GM21737 (cell line): ENCODE results near the gene NDUFAF7.
"Not testable (repeated sequence)": the region's sequence is repeated elsewhere in the genome, so short reads cannot be mapped to it uniquely, and the experiment has no call there.

Source experiments
- ATAC-seq: cut with Tn5 transposase; IDR thresholded peaks from one replicate; pipeline ENCODE4 v1.9.1; 2021; ENCODE audit warnings: mild to moderate bottlenecking, moderate library complexity; ENCODE audit not compliant: unreplicated experiment

NDUFAF7 gene

DNA sequence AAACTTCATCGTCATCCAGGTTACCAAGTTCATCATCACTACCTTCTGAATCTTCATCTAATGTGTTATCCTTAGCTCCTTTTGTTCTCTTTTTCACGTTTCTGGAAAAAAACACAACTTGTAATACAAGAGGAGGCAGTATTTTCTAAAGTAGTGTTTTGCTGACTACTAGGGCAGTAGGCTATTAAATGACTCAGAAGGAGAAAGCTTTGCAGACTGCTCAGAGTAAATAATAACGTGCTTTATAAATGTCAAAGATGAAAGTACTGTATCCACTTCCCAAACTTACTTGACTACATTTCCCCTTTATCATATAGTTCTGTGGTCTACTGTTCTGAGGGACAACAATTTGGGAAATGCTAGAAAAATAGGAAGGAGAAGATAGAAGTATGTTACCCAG is 19.5 kb upstream of the NDUFAF7 start:
- ATAC-seq = no peak

DNA sequence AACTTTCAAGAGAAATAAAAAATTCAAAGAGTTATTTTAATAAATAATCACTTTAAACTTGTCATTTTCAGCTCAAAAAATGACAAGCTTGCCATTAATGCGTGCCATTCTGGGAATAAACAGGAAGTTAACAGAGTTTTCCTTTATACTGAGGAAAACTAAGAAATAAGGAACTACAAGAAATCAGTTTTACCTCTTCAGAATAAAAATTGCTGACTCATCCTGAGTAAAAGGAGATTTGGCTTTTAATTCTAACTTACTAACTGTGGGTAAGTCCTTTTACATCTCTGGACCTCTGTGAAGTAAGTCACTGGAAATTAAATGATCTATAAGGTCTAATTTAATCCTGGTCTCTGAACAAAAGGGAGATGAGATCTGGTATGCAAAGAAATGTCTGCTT is 16.2 kb upstream of the NDUFAF7 start:
- no peak for ATAC-seq

DNA sequence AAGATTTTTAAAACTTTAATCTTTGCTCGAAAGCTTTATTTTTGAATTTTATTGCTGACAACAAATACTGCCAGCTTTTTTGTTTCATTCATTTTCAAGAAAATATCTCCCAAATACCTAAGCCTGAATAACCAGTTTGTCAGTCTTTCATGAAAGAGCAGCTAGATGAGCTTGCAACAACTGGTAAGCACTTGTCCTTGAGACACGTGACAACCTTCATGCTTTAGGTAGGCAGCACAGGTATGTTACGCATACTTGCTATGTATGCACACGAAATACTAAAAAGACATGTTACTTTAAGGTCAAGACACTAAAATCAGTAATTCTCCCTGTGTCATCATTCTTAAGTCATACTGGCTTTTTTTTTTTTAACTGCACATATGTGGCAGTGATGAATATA is 12.4 kb upstream of the NDUFAF7 start:
- no peak for ATAC-seq

DNA sequence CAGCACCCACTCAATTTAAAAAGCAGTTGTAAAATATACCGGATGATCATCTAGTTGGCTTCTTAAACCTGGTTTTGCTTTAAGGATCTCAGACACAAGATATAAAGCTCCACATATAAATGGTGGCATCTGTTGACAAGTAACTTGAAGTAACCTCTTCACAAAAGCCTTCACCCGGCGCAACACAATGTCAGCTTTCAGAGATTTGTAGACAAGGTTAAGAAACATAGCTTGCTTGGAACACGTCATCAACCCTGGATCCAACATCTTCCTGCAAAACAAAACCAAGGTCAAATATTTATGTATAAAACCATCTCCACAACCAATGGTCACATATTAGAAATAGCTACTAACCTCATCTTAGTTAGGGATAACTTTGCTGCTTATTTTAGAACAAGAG is 8.3 kb upstream of the NDUFAF7 start:
- no peak for ATAC-seq

- ATAC-seq = no peak
Observed at GRCh38 chr2:37224063-37224462, 7.4 kb upstream of the NDUFAF7 start.

DNA sequence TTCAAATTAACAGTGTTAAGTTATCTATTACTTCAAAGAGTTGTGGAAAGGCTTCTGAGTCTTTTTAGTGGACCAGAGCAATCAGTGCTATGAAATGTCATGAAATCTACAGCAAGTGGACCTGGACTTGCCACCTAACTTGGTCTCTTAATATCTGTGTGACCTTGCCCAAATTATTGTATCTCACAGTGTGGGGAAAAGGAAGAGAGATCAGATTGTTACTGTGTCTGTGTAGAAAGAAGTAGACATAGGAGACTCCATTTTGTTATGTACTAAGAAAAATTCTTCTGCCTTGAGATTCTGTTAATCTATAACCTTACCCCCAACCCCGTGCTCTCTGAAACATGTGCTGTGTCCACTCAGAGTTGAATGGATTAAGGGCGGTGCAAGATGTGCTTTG is 6.3 kb upstream of the NDUFAF7 start:
- ATAC-seq = not testable (repeated sequence)

- ATAC-seq = no peak
Observed at GRCh38 chr2:37226863-37227262, 4.6 kb upstream of the NDUFAF7 start.

DNA sequence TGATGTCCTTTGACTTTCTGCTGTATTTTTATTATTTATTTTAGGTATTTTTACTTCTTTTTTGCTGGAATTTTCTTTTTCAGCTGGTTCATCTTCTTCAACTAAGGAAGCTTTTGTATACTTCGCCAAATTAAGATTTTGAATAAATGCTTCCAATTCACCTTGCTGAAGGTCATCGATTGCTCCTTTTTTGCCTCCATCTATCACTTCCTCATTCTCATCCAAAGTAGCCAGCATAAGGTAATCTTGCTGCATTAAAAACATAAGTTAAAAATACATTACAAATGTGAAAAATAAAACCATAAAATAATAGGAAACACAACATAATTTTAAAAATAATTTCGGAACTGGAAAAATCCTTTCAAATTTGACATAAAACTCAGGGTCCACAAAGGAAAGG is 2.7 kb upstream of the NDUFAF7 start:
- no peak for ATAC-seq

GRCh38 chr2:37230581-37230980 is 877 bp upstream of the NDUFAF7 start:
- ATAC-seq = no peak

- peak; percentile 16 for ATAC-seq
Observed at GRCh38 chr2:37232131-37232933, 874 bp downstream of the NDUFAF7 start.

GRCh38 chr2:37243435-37243834 is 12.0 kb downstream of the NDUFAF7 start:
- no peak for ATAC-seq

GRCh38 chr2:37244017-37244416 is 12.6 kb downstream of the NDUFAF7 start:
- ATAC-seq = peak; percentile 84

DNA sequence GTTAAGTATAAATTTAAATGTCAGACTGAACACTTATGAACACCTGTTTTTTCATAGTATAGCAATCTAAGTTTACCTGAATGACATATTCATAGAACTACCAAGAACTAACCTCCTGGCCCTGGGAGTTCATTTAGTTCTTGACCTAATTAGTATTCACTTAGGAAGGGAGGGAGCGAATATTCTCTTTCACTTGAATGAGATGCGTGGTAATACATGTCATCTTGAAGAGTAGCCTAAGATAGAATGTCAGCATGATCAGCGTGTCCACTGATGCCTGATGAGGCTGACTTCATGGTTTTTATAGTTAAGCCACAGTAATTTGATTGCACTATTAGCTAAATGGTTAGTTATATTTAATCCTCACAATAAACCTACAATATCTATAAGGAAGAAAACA is 13.3 kb downstream of the NDUFAF7 start:
- ATAC-seq = no peak

DNA sequence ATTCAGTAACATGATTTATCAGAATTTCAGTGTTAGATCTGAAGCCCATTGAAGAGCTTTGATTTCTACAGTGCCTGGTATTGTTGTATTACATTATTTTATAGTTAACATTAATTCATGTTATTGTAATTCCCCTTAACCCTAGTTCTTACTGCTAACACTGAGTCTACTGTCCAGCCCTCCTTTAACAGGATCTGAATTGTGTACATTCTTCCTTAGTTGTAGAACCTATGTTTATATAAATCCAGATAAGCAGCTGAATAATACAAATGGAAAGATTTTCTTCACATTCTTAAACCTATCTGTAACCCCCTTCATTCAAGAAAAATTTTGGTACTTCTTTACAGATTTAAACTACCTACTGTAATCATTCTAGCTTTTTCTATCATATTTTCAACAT is 14.7 kb downstream of the NDUFAF7 start:
- no peak for ATAC-seq

- ATAC-seq = no peak
Observed at GRCh38 chr2:37250869-37251740, 19.6 kb downstream of the NDUFAF7 start.

DNA sequence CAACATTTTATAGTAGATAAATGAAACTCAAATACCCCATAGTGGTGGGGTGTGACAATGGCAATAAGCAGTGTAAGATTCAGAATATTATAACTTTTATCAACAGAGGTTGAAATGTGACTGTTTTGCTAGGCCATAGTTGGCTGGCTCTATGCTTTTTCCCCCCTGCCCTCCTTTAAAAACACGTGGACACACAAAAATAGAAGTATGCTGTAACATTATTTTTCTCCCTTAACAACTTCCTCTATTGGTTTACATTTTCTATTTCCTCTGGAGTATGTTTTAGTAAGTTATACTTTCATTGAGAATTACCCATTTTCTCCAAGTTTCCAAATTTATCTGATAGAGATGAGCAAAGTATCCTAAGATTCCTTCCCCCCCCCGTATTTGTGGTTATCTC is 31.1 kb downstream of the NDUFAF7 start:
- no peak for ATAC-seq

DNA sequence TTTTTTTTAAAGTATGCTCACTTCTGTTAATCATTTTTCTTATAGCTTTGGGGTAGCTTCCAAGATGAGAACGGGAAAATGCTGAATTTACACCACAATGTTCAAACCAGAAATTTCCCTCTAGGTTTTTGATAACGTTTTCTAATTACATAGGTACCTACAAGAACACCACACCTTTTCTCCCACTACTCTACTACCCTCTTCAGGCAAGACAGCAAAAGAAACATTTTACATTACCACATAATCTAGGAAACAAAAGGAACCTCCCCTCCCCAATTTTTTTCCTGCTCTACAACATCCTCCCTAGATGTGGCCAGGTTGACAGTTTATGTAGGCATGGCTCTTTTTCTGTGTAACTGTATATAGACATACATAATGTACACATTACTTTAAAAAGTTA is 32.4 kb downstream of the NDUFAF7 start:
- no peak for ATAC-seq

DNA sequence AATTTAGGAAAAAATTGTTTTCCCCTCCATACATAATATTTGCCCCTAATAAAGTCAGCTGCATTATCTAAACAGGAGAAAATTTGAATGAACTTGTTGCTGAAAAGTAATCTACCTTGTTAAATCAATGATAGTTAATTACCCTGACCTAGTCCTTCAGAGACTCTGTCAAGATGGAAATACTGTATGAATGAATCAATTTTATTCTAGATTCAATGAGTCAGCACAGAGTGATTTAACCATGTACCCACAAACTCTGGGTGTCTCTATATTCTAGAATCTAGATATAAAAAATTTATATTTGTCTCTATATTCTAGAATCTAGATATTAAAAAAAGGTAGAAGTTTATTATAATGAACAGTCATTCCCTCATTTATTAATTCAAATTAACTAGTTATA is 36.2 kb downstream of the NDUFAF7 start:
- ATAC-seq = no peak

- ATAC-seq = no peak
Observed at GRCh38 chr2:37268111-37268510, 36.7 kb downstream of the NDUFAF7 start.

GRCh38 chr2:37271376-37272067 is 40.1 kb downstream of the NDUFAF7 start:
- ATAC-seq = no peak

- ATAC-seq = no peak
Observed at GRCh38 chr2:37274359-37274965, 43.0 kb downstream of the NDUFAF7 start.
